Stimulated activated CD4-positive, alpha-beta T cell treated with anti-CD3 and anti-CD28 coated beads, Interleukin-1b, Interleukin-23, amount 100 ng/mL, for 48 hours (primary cell): ENCODE measurements around the gene FOXM1.
A peak's percentile ranks its signal among the peaks of the same experiment; 100 is the strongest.
"Not testable (repeated sequence)": the region's sequence is repeated elsewhere in the genome, so short reads cannot be mapped to it uniquely, and the experiment has no call there.

ENCODE experiments used
- DNase-seq: peaks from one replicate; pipeline ENCODE4 v3.0.0-alpha.2; 2020

FOXM1 gene

DNA sequence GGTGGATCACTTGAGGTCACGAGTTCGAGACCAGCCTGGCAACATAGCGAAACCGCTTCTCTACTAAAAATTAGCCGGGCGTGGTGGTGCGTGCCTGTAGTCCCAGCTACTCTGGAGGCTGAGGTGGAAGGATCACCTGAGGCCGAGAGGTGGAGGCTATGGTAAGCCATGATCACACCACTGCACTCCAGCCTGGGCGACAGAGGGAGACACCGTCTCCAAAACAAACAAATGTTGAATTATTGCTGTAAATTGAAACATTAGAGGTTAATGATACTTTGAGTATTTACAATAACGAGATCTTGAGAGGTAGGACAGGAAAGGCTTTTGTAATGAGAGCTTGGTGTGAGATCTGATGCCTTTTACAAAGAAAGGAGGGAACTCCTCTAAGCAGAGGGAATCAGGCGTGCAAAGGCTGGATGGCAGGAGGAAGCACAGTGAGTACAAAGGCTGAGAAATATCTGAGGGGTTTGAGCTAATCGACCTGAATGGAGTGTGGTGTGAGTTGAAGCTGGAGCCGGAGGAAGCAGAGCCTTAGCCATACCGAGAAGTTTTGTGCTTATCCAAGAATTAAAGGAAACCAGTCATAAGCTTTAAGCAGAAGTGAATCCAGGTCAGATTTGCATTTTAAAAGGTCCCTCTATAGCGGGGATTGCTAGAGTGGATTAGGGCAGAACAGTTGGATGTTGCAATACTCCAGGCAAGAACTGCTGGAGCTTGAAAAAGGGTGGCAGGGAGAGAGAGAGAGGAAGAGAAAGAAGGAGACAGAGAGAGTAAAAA lies 1.2 kb upstream of the FOXM1 start:
- DNase-seq: no peak

GRCh38 chr12:2876431-2877046 lies 435 bp downstream of the FOXM1 start:
- peak; percentile 35 for DNase-seq

DNA sequence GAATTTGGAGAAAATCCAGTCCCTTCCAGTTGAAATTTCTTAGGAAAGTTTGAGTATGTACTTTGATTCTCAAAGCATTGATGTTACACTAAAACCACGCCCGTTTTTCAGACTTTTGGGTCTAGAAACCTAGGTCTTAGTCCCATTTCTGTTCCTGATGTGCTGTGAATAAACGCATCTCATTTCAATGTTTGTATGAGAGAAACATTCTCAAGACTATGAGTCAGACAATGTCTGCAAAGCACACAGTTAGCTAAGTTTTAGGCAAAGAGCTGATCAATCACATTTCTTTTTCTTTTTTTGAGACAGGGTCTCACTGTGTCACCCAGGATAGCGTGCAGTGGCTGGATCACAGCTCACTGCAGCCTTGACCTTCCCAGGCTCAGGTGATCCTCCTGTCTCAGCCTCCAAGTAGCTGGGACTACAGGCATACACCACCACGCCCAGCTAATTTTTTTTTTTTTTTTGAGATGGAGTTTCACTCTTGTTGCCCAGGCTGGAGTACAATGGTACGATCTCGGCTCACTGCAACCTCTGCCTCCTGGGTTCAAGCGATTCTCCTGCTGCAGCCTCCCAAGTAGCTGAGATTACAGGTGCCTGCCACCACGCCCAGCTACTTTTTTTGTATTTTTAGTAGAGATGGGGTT lies 7.9 kb downstream of the FOXM1 start:
- not testable (repeated sequence) for DNase-seq

DNA sequence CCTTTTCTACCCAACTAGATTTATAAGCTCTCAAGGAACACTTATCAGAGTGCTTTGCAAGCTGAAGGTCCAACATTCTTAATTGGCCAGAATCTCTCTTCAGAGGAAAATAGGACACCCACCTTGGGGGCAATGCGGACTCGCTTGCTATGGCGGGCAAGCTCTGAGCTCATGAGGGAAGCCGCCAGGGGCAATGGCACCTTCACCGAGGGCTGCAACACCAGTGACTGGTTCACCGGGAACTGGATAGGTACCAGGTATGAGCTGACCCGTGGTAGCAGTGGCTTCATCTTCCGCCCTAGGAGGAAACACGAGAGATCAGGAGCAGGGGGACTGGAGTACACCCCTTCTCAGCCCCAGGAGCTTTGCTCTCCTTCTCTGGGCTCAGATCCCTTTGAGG lies 12.8 kb downstream of the FOXM1 start:
- no peak for DNase-seq

GRCh38 chr12:2863402-2863801 lies 13.6 kb downstream of the FOXM1 start:
- not testable (repeated sequence) for DNase-seq

GRCh38 chr12:2862876-2863275 lies 14.1 kb downstream of the FOXM1 start:
- no peak for DNase-seq

DNA sequence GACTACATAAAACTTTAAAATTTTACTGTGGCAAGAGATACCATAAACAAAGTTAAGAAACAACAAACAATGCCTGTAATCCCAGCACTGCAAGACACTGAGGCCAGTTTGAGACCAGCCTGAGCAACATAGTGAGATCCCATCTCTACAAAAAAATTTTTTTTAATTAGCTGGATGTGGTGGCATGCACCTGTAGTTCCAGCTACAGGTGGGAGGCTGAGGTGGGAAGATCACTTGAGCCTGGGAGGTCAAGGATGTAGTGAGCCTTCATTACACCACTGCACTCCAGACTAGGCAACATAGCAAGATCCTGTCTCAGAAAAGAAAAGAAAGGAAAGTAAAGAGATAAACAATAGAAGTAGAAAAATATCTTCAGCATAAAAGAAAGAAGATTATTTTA lies 16.8 kb downstream of the FOXM1 start:
- no peak for DNase-seq

- no peak for DNase-seq
Measured at GRCh38 chr12:2858944-2859421, 18.0 kb downstream of the FOXM1 start.

- DNase-seq: no peak
Measured at GRCh38 chr12:2858334-2858733, 18.6 kb downstream of the FOXM1 start.

GRCh38 chr12:2857576-2857975 lies 19.4 kb downstream of the FOXM1 start:
- no peak for DNase-seq

- no peak for DNase-seq
Measured at GRCh38 chr12:2857021-2857431, 19.9 kb downstream of the FOXM1 start, which contains the start of gene TEX52. Gene TEX52, minus strand, starts transcription at chr12:2857039. Its CDS starts 13 bp downstream, at chr12:2857026.

- DNase-seq: no peak
Measured at GRCh38 chr12:2856051-2856450, 20.9 kb downstream of the FOXM1 start.

DNA sequence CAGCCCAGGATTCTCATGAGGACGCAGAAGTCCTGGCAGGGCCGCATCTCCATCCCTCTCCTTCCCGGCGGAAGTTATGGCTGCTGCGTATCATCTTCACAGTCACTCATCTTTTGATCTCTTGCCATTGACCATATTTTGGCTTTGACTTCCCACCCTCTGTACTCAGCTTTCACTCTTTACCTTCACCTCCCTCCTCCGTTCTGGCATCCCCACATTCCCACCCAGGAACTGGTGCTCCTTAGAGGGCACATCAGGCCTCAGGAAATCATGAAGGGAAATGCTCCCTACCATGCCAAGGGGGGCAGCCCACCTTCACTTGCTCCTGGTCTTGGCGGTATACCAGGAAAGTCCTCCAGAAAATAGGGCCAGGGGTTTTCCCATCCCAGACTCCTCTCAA lies 21.4 kb downstream of the FOXM1 start:
- DNase-seq: no peak

- DNase-seq: no peak
Measured at GRCh38 chr12:2854669-2855453, 22.1 kb downstream of the FOXM1 start.

- peak; percentile 46 for DNase-seq
Measured at GRCh38 chr12:2853626-2854025, 23.3 kb downstream of the FOXM1 start.

DNA sequence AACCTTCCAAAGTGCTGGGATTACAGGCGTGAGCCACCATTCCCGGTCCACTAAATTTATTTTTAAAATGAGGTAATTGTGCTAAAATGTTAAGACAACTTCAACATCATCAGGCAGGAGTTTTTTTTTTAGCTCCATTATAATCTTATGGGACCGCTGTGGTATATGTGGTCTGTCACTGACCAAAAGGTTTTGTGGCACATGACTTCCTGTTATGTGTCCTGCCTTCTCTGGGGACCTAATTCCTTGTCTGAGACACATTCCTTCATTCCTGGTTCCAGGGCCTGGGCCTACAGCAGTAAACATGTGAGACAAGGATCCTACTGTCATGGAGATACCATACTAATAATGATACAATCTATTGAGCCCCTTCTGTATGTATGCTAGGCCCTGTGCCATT lies 25.0 kb downstream of the FOXM1 start:
- no peak for DNase-seq

GRCh38 chr12:2845280-2845679 lies 31.7 kb downstream of the FOXM1 start:
- DNase-seq: no peak

DNA sequence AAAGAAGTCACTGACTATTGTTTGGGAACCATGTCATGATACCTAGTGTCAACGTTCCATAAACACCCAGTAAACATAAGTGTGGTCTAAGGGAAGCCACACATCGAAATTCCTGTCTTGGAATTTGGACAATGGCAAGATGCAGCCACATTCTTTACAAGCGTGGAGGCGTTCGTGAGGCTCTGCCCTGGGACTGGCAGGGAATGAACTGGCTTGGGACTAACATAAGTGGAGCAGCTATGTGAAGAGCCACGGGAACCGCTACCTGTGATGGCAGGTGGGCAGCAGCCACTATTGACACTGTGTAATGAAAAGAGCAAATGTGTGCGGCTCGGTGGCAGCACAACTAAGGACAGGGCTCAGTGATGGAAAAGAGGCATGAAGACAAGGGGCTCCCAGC lies 32.2 kb downstream of the FOXM1 start:
- no peak for DNase-seq

- DNase-seq: no peak
Measured at GRCh38 chr12:2842948-2843347, 34.0 kb downstream of the FOXM1 start.

DNA sequence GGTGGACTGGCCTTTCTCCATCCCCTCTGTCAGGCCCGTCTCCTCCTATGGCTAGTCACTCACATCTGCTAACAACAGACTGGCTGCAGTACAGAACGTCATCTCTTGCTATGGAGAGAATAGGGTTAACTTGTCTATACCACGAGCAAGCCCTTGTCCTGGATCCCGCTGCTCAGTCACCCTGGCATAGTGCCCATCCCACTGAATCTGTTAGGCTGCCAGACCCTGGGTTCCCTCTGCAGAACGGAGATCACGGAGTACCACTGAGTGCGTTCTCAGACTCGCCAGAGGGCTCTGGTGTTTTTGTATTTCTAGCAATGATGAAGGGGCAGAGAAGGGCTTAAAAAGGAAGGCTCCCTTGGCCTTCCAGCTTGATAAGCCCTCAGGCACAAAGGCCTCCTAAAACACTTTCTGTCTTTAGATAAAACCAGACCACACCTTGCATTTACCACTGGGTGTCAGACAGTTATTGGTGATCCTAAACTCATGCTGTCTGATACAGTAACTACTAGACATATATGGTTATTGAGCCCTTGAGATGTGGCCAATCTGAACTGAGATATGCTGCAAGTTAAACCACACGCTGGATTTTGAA lies 35.8 kb downstream of the FOXM1 start:
- DNase-seq: no peak

DNA sequence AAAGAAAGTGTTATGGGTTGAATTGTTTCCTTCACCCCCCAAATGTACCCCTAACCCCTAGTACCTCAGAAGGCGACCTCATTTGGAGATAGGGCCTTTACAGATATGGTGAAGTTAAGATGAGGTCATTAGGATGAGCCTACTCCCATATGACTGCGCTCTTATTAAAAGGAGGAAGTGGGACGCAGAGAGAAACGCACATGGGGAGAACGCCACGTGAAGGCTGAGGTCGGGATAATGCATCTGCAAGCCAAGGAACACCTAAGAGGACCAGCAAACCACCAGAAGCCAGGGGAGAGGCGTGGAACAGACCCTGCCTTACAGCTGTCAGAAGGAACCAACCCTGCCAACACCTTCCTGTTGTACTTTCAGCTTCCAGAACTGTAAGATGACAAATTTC lies 40.4 kb downstream of the FOXM1 start:
- DNase-seq: no peak

DNA sequence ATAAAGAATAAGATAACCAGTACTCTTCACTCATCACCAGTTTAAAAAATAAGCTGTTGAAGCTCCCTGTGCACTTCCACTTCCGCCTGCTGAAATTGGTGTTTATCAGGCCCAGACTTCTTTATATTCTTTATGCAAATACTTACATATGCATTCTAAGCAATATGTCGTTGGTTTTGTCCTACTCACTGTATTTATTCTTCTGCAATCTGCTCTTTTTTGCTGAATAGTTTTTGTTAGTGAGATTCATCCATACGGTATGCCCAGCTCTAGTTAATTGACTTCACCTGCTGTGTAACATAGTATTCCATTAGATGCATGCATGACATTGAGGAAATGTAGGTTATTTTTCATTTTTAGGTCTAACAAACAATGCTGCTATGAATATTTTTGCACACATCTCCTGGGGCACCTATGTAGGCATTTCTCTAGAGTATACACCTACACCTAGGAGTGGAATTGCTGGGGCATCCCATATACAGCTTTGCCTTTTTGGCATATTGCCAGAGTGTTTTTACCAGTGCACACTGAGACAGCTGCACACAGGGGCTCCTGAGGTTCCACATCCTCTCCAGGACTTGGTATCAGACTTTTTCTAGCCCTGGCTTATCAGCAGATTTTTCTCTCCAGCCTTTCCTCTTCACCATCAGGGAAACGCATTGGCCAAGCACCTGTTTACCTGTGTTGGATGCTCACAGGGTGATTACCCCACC lies 41.1 kb downstream of the FOXM1 start:
- no peak for DNase-seq
